Omental fat pad (tissue), 4 donors: ENCODE measurements around the gene LPGAT1. TPM values are rescaled to one million over a fixed set of nuclear protein-coding genes. Genes with fewer than 3 reads are reported as not detected.

Source experiments
- ATAC-seq: fragments of 150-250 bp; one replicate; pipeline ENCODE4 v1.9.1; 2016; ENCODE audit warnings: mild to moderate bottlenecking, moderate library complexity; ENCODE audit not compliant: low FRiP score
- DNase-seq: peaks from one replicate; pipeline ENCODE4 v3.0.0-alpha.2; 2019; ENCODE audit warnings: low spot score
- total RNA-seq, 4 donors: library from RNA; depleted of rRNA; stranded (reverse); fragments of >200 nt; gene quantifications; one replicate each; pipeline ENCODE4 v1.1.0, GENCODE V29; 2016
- TF ChIP-seq, protein P1 (sequence below), 3 donors: fragments of 450-650 bp; IDR thresholded peaks; one replicate each; pipeline ENCODE4 v1.5.1; 2016 to 2017; ENCODE audit warnings: antibody characterized with exemption in 3 of 3, mild to moderate bottlenecking in 3 of 3, moderate library complexity in 2 of 3

LPGAT1 gene
- total RNA-seq, 4 donors from 2014 or later: 46.8 to 70.9 (median 48.9) TPM

DNA sequence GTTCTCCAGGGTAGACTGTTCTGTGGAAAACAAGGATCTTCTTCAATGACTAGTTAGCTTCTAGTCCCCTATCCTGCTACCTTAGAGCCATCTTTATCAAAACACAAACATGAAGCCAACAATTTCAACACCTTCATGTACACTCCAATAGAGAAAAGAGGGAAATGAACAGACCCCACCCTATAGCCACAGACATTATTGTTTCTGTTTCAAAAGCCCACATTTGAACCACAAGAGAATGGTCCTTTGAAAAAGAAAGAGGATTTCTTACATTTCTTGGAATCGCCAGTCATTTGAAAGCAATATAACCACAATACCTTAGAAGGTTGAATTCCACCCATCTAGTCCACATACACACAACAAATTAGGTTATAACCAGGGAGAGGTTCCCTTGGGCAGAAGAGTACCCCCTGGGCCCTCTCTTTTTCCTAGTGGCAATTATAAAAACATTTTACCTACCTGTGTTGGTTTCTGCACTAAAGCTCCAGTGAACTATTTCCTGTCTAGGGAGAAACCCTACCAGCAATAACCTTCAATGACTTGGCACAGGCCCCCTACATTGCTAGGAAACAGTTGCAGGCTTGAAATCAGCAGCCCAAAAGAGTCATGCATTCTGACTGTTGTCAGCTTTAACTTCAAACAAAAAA, 2.7 kb upstream of the LPGAT1 start:
- TF ChIP-seq, protein P1, sequence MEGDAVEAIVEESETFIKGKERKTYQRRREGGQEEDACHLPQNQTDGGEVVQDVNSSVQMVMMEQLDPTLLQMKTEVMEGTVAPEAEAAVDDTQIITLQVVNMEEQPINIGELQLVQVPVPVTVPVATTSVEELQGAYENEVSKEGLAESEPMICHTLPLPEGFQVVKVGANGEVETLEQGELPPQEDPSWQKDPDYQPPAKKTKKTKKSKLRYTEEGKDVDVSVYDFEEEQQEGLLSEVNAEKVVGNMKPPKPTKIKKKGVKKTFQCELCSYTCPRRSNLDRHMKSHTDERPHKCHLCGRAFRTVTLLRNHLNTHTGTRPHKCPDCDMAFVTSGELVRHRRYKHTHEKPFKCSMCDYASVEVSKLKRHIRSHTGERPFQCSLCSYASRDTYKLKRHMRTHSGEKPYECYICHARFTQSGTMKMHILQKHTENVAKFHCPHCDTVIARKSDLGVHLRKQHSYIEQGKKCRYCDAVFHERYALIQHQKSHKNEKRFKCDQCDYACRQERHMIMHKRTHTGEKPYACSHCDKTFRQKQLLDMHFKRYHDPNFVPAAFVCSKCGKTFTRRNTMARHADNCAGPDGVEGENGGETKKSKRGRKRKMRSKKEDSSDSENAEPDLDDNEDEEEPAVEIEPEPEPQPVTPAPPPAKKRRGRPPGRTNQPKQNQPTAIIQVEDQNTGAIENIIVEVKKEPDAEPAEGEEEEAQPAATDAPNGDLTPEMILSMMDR (IDR thresholded peaks at IDR 0.05): no peak
- ATAC-seq (no peak), DNase-seq (no peak)

DNA sequence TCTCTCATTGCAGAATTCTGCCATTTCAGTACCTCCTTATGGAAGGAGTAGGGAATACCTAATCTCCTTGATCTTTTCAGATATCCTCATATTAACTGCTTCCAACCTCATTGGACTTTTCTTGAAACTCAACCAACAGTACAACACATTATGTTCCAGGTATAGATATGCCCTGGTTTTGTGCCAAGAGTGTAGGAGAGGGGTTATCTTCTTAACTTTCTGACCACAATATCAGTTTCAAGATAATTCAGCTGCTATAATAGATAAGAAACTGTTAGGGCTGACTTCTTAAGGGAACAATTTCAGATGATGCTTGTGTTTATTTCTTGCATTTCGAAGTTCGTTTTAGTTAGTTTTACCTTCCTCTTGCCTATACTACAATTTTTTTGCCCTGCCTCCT, 2.1 kb upstream of the LPGAT1 start:
- ATAC-seq (no peak), DNase-seq (no peak)
- TF ChIP-seq, protein P1 (IDR thresholded peaks at IDR 0.05): no peak

DNA sequence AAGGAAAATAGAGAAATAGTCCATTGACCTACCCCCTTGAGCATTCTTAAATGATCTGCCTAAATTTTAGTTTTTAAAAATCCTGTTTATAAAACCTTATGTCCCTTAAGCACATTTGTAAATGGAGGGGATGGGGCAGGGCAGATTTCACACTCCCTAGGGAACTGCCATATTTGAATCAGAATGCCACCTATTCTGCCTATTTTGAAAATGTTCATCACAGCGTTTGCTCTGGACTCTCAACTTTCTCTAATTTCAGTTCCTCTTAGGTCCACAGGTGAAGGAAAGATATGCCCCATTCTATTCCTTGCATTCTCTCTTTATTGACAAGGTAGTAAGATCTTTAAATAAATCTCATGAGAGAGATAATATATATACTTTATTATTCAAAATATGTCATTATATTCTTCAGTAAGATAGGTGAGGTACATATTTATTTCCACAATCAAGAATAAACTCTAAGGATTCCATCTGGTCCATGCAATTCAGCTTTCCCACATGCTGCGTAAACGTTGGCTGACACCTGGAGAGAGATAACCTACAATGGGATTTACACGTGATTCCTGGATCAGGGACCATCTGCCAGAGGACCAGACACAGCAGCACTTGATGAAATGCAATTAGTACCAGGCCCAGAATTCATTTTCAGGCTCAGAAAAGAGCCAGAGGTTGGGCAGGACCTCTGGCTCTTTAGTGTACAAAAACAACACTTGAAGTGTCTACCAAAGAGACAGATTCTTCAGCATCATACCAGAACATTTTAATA, 1.2 kb upstream of the LPGAT1 start:
- TF ChIP-seq, protein P1 (IDR thresholded peaks at IDR 0.05): no peak
- no peak for ATAC-seq
- DNase-seq: no peak

DNA sequence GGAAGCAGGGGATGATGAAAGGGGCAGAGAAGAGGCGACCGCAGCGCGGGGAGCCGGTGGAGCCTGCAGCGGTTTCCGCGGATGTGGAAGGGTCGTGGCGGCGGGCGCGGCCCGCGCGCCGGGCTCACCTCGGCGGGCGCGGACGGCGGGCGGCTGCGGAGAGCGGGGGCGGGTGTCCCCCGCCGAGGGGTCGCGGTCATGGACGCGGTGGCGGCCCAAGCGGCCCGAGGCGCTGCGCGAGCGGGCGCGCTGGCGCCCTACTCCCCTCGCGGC, 572 bp downstream of the LPGAT1 start:
- ATAC-seq (peak; percentile 27), DNase-seq (no peak)
- TF ChIP-seq, protein P1 (IDR thresholded peaks at IDR 0.05): no peak

DNA sequence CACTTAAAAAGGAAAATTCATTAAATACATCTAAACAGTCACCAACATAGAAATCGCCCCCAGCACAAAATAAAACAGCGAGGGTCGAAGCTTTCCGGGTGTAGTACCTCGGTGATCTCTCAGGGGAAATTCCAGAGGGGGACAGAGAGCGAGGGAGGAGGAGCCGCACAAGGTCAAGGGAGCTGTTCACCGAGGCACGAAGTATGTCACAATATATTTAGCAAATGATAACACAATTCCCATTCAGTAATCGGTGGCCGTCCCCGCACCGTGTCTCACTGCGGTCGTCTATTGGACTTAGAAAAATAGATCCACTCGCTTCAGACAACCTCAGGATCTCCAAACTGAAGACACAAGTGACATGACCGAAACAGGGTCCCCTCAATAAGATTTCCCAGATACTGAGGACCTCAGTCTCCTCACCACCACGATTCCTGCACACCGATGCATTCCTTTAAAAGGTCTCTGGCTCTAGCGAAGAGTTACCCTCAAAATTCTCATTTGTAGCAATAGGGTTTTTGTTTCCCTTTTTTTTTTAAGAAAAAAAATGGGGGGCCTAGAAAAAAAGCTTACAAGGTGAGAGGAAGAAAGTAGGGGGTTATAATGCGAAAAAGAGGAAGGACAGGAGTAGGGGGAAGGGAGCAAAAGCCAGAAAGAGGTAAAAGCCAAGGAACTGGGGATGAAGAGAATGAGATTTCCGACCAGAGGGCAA, 1.1 kb downstream of the LPGAT1 start:
- TF ChIP-seq, protein P1 (IDR thresholded peaks at IDR 0.05): no peak
- DNase-seq: no peak
- ATAC-seq: no peak

DNA sequence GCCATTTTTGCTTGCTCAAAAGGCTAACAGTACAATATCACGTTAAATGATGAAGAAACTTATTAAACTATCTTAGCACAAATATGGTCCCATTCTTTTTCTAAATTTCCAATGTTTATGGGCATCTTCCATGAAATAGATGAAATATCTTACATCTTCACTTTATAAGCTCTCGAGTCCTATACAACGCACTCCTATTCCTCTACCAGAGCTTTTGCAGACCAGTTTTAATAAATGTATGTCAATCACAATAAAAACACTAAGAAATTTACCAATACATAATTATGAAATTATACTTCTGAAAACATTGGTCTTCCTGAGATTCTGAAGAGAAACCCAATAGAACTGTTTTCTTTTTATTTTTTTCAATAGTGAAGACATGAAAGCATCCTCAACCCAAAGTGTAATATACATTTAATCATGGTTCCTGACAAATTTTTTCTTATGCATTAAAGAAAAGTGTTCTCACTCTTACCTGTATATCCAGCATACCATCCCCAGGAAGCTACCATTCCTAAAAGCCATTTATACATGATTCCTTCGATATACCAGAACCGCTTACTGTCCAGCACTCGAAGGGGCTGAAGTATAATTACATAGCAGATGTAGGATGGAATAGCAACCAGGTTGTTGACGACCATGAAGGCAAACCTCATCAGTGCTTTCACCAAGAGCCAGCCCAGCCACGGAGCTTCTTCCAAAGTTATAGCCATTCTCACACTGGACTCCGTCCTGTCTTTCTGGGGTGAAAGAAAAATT, 1.8 kb downstream of the LPGAT1 start:
- TF ChIP-seq, protein P1 (IDR thresholded peaks at IDR 0.05): no peak
- ATAC-seq: no peak
- DNase-seq: no peak
